GM20431 (cell line): ENCODE data around the gene MAP3K5.

Experiments used
- in situ Hi-C: fragments of 300-500 bp; cut with MseI, MboI; formaldehyde crosslinking; loops from one replicate; pipeline ENCODE4 v1.15.0; 2020; ENCODE audit warnings: low sequenced_read_pairs; ENCODE audit not compliant: unreplicated experiment

MAP3K5 gene

GRCh38 chr6:136562211-136562610, 230.1 kb downstream of the MAP3K5 start:
- in situ Hi-C loops, result no loop called here

- in situ Hi-C loops, result no loop called here
Measured at GRCh38 chr6:136553166-136553787, 239.0 kb downstream of the MAP3K5 start.

GRCh38 chr6:136552054-136552453, 240.2 kb downstream of the MAP3K5 start:
- in situ Hi-C loops, result no loop called here

GRCh38 chr6:136551103-136551502, 241.2 kb downstream of the MAP3K5 start:
- in situ Hi-C loops, result no loop called here

GRCh38 chr6:136550330-136551071, 241.8 kb downstream of the MAP3K5 start, which contains the start of gene MAP7:
Gene MAP7 (minus strand): TSS chr6:136550422. CDS start chr6:136550408, 14 bp downstream.
- in situ Hi-C loops, result no loop called here

- in situ Hi-C loops, result no loop called here
Measured at GRCh38 chr6:136550045-136550329, 242.3 kb downstream of the MAP3K5 start.

GRCh38 chr6:136549300-136550044, 242.8 kb downstream of the MAP3K5 start:
- in situ Hi-C loops, result no loop called here

GRCh38 chr6:136548582-136549299, 243.5 kb downstream of the MAP3K5 start:
- in situ Hi-C loops, result no loop called here

- in situ Hi-C loops, result no loop called here
Measured at GRCh38 chr6:136547871-136548270, 244.4 kb downstream of the MAP3K5 start.

GRCh38 chr6:136547336-136547735, 244.9 kb downstream of the MAP3K5 start:
- in situ Hi-C loops, result no loop called here

GRCh38 chr6:136546331-136546730, 245.9 kb downstream of the MAP3K5 start:
- in situ Hi-C loops, result no loop called here

GRCh38 chr6:136544326-136544725, 248.0 kb downstream of the MAP3K5 start:
- in situ Hi-C loops, result no loop called here

- in situ Hi-C loops, result no loop called here
Measured at GRCh38 chr6:136541395-136541794, 250.9 kb downstream of the MAP3K5 start.

GRCh38 chr6:136539967-136540652, 252.2 kb downstream of the MAP3K5 start:
- in situ Hi-C loops, result no loop called here

GRCh38 chr6:136538836-136539235, 253.4 kb downstream of the MAP3K5 start:
- in situ Hi-C loops, result no loop called here

- in situ Hi-C loops, result no loop called here
Measured at GRCh38 chr6:136535880-136536650, 256.2 kb downstream of the MAP3K5 start.

- in situ Hi-C loops, result no loop called here
Measured at GRCh38 chr6:136535017-136535765, 257.1 kb downstream of the MAP3K5 start.

GRCh38 chr6:136534268-136534667, 258.0 kb downstream of the MAP3K5 start:
- in situ Hi-C loops, result no loop called here

GRCh38 chr6:136533487-136533886, 258.8 kb downstream of the MAP3K5 start:
- in situ Hi-C loops, result no loop called here
